Gastrocnemius medialis (tissue), 4 donors: ENCODE results near the gene KLHL29. TPM values are rescaled to one million over a fixed set of nuclear protein-coding genes. Genes with fewer than 3 reads are reported as not detected.

Source experiments
- ATAC-seq, 2 donors: fragments of 150-250 bp; one replicate each; pipeline ENCODE4 v1.9.1; 2016
- DNase-seq, 2 donors: peaks; one replicate each; pipeline ENCODE4 v3.0.0-alpha.2; 2019
- H3K27ac ChIP-seq, 4 donors: fragments of 200-600 bp; sonication (generic); 1 replicate in 1 of 4; 2 replicates in 3 of 4; pipeline ENCODE4 v1.5.1; 2016 to 2018; ENCODE audit warnings: mild to moderate bottlenecking in 2 of 4, moderate library complexity in 1 of 4
- H3K27me3 ChIP-seq, 3 donors: fragments of 200-600 bp; sonication (generic) in 2 of 3; 1 replicate in 1 of 3; 2 replicates in 2 of 3; pipeline versions ENCODE4 v1.5.1 to v1.6.0; 2016 to 2019; ENCODE audit warnings: mild to moderate bottlenecking in 1 of 3, moderate library complexity in 1 of 3
- H3K36me3 ChIP-seq, 2 donors: fragments of 200-600 bp; sonication (generic) in 1 of 2; one replicate each; pipeline ENCODE4 v1.5.1; 2017 to 2018
- H3K4me1 ChIP-seq, 2 donors: fragments of 200-600 bp; sonication (generic) in 1 of 2; one replicate each; pipeline ENCODE4 v1.5.1; 2016 to 2017; ENCODE audit warnings: mild to moderate bottlenecking in 2 of 2
- H3K4me3 ChIP-seq, 4 donors: fragments of 200-600 bp; sonication (generic) in 3 of 4; 1 replicate in 1 of 4; 2 replicates in 3 of 4; pipeline ENCODE4 v1.5.1; 2016 to 2019; ENCODE audit warnings: mild to moderate bottlenecking in 2 of 4
- H3K9me3 ChIP-seq, 3 donors: fragments of 200-600 bp; sonication (generic) in 2 of 3; 1 replicate in 1 of 3; 2 replicates in 2 of 3; pipeline ENCODE4 v1.5.1; 2016 to 2019
- CTCF ChIP-seq, 5 experiments: fragments of 450-650 bp in 3 of 5; fragments of 200-600 bp in 2 of 5; sonication (generic) in 2 of 5; IDR thresholded peaks in 4 of 5; conservative IDR thresholded peaks in 1 of 5; 1 replicate in 4 of 5; 2 replicates in 1 of 5; pipeline ENCODE4 v1.5.1; 2016 to 2019; ENCODE audit warnings: antibody characterized with exemption in 5 of 5, mild to moderate bottlenecking in 3 of 5, moderate library complexity in 3 of 5
- POLR2A ChIP-seq, 2 donors: fragments of 450-650 bp; IDR thresholded peaks; one replicate each; pipeline ENCODE4 v1.6.1; 2017; ENCODE audit warnings: antibody characterized with exemption in 2 of 2, mild to moderate bottlenecking in 2 of 2, moderate library complexity in 2 of 2
- in situ Hi-C, 4 donors: fragments of 200-750 bp; cut with MboI; loops; one replicate each; pipeline versions ENCODE4 v1.15.0 to v1.8.0; 2017; ENCODE audit warnings: low sequenced_read_pairs in 4 of 4
- intact Hi-C: fragments of 100-400 bp; cut with DNase I; formaldehyde crosslinking; loops from one replicate; pipeline ENCODE4 v1.15.1; 2023; ENCODE audit warnings: low total_unique reads
- total RNA-seq, 4 donors: library from RNA; depleted of rRNA; stranded (reverse); fragments of >200 nt; gene quantifications; one replicate each; pipeline versions ENCODE4 v1.1.0 to v1.2.3, GENCODE V29; 2016

Gene KLHL29
- total RNA-seq, 4 donors from 2014 or later: 4.3 to 24.9 (median 8.7) TPM

GRCh38 chr2:23452372-23452771 is 67.4 kb downstream of the KLHL29 start:
- Histone ChIP-seq H3K4me3 (no peak overlapping the region), H3K9me3 (no peaks in the 10 kb centered on the region), H3K4me1 (peaks cover 4 to 6% of the 10 kb centered on the region in 2 donors), H3K27me3 (no peaks in the 10 kb centered on the region), H3K27ac (no peak overlapping the region), H3K36me3 (no peaks in the 10 kb centered on the region)
- ATAC-seq: no peak
- in situ Hi-C loops: no loop called here
- intact Hi-C loops: no loop called here
- DNase-seq: no peak
- TF ChIP-seq CTCF (IDR thresholded peaks at IDR 0.05 in 4 of 5, conservative IDR thresholded peaks at IDR 0.05 in 1 of 5) (no peak), POLR2A (IDR thresholded peaks at IDR 0.05) (no peak)

GRCh38 chr2:23452853-23453420 is 68.0 kb downstream of the KLHL29 start:
- intact Hi-C loops: no loop called here
- Histone ChIP-seq H3K9me3 (no peaks in the 10 kb centered on the region), H3K36me3 (no peaks in the 10 kb centered on the region), H3K4me3 (no peak overlapping the region), H3K4me1 (peaks cover 4 to 6% of the 10 kb centered on the region in 2 donors), H3K27me3 (no peaks in the 10 kb centered on the region), H3K27ac (no peak overlapping the region)
- in situ Hi-C loops: no loop called here
- DNase-seq: no peak
- no peak for ATAC-seq
- TF ChIP-seq POLR2A (IDR thresholded peaks at IDR 0.05) (no peak), CTCF (IDR thresholded peaks at IDR 0.05 in 4 of 5, conservative IDR thresholded peaks at IDR 0.05 in 1 of 5) (no peak)

GRCh38 chr2:23453432-23453831 is 68.5 kb downstream of the KLHL29 start:
- Histone ChIP-seq H3K4me1 (peaks cover 4 to 6% of the 10 kb centered on the region in 2 donors), H3K36me3 (no peaks in the 10 kb centered on the region), H3K4me3 (no peak overlapping the region), H3K27ac (no peak overlapping the region), H3K9me3 (no peaks in the 10 kb centered on the region), H3K27me3 (no peaks in the 10 kb centered on the region)
- TF ChIP-seq CTCF (IDR thresholded peaks at IDR 0.05 in 4 of 5, conservative IDR thresholded peaks at IDR 0.05 in 1 of 5) (no peak), POLR2A (IDR thresholded peaks at IDR 0.05) (no peak)
- intact Hi-C loops: no loop called here
- ATAC-seq (no peak), DNase-seq (no peak)
- in situ Hi-C loops: no loop called here

- no peak overlapping the region for H3K27ac ChIP-seq
- in situ Hi-C loops: no loop called here
Measured at GRCh38 chr2:23453836-23454460, 69.0 kb downstream of the KLHL29 start.

More at GRCh38 chr2:23453836-23454460, 69.0 kb downstream of the KLHL29 start:
- ATAC-seq (no peak), DNase-seq (no peak)
- Histone ChIP-seq H3K9me3 (no peaks in the 10 kb centered on the region), H3K36me3 (no peaks in the 10 kb centered on the region), H3K4me1 (peaks cover 4 to 6% of the 10 kb centered on the region in 2 donors), H3K27me3 (no peaks in the 10 kb centered on the region), H3K4me3 (no peak overlapping the region)
- intact Hi-C loops: no loop called here
- TF ChIP-seq CTCF (IDR thresholded peaks at IDR 0.05 in 4 of 5, conservative IDR thresholded peaks at IDR 0.05 in 1 of 5) (no peak), POLR2A (IDR thresholded peaks at IDR 0.05) (no peak)
